ENCODE data around the gene SCN11A. TPM values are rescaled to one million over a fixed set of nuclear protein-coding genes. Genes with fewer than 3 reads are reported as not detected.
A peak's percentile ranks its signal among the peaks of the same experiment; 100 is the strongest.
"Not testable (repeated sequence)": the region's sequence is repeated elsewhere in the genome, so short reads cannot be mapped to it uniquely, and the experiment has no call there.

SCN11A gene
- total RNA-seq, 1 donor from 2014 or later: 0.02 TPM

GRCh38 chr3:39088889-39089288 is 37.1 kb upstream of the SCN11A start:
- Mint-ChIP-seq H3K4me3 (ENCODE audit: low read depth) (no peak overlapping the region), H3K9me3 (no peaks in the 10 kb centered on the region), H3K27me3 (ENCODE audit: low read depth) (no peaks in the 10 kb centered on the region), H3K4me1 (ENCODE audit: low read depth) (no peaks in the 10 kb centered on the region), H3K27ac (no peak overlapping the region), H3K36me3 (ENCODE audit: low read depth) (peaks cover 50% of the 10 kb centered on the region)
- intact Hi-C loops (cut with micrococcal nuclease): no loop called here
- DNase-seq (ENCODE audit: low spot score): no peak

- DNase-seq (ENCODE audit: low spot score): no peak
- H3K9me3 Mint-ChIP-seq: no peaks in the 10 kb centered on the region
- H3K27me3 Mint-ChIP-seq (ENCODE audit: low read depth): no peaks in the 10 kb centered on the region
- H3K36me3 Mint-ChIP-seq (ENCODE audit: low read depth): peaks cover 51% of the 10 kb centered on the region
- no peak overlapping the region for H3K4me3 Mint-ChIP-seq (ENCODE audit: low read depth)
- H3K4me1 Mint-ChIP-seq (ENCODE audit: low read depth): no peaks in the 10 kb centered on the region
- intact Hi-C loops (cut with micrococcal nuclease): no loop called here
- H3K27ac Mint-ChIP-seq: no peak overlapping the region
These were observed 36.7 kb upstream of the SCN11A start for GRCh38 chr3:39088456-39088855.

- Mint-ChIP-seq H3K4me3 (ENCODE audit: low read depth) (no peak overlapping the region), H3K9me3 (no peaks in the 10 kb centered on the region), H3K4me1 (ENCODE audit: low read depth) (peaks cover 15% of the 10 kb centered on the region), H3K27ac (no peak overlapping the region), H3K27me3 (ENCODE audit: low read depth) (no peaks in the 10 kb centered on the region), H3K36me3 (ENCODE audit: low read depth) (peaks cover 56% of the 10 kb centered on the region)
- DNase-seq (ENCODE audit: low spot score): no peak
- intact Hi-C loops (cut with micrococcal nuclease): no loop called here
These were observed 34.4 kb upstream of the SCN11A start for GRCh38 chr3:39086144-39086543.

- Mint-ChIP-seq H3K36me3 (ENCODE audit: low read depth) (peaks cover 48% of the 10 kb centered on the region), H3K4me3 (ENCODE audit: low read depth) (no peak overlapping the region), H3K27ac (peak overlapping the region; percentile 70), H3K27me3 (ENCODE audit: low read depth) (no peaks in the 10 kb centered on the region), H3K9me3 (no peaks in the 10 kb centered on the region), H3K4me1 (ENCODE audit: low read depth) (peaks cover 17% of the 10 kb centered on the region)
- no peak for DNase-seq (ENCODE audit: low spot score)
- intact Hi-C loops (cut with micrococcal nuclease): no loop called here
These were observed 31.0 kb upstream of the SCN11A start for GRCh38 chr3:39082666-39083313.

- Mint-ChIP-seq H3K27me3 (ENCODE audit: low read depth) (no peaks in the 10 kb centered on the region), H3K27ac (no peak overlapping the region), H3K36me3 (ENCODE audit: low read depth) (peaks cover 61% of the 10 kb centered on the region), H3K4me3 (ENCODE audit: low read depth) (no peak overlapping the region), H3K9me3 (peaks cover under 1% of the 10 kb centered on the region), H3K4me1 (ENCODE audit: low read depth) (peaks cover 24% of the 10 kb centered on the region)
- intact Hi-C loops (cut with micrococcal nuclease): no loop called here
- no peak for DNase-seq (ENCODE audit: low spot score)
These were observed 28.3 kb upstream of the SCN11A start for GRCh38 chr3:39080026-39080425.

GRCh38 chr3:39079530-39079929 is 27.8 kb upstream of the SCN11A start:
- peaks cover 24% of the 10 kb centered on the region for H3K4me1 Mint-ChIP-seq (ENCODE audit: low read depth)
- H3K4me3 Mint-ChIP-seq (ENCODE audit: low read depth): no peak overlapping the region
- no peaks in the 10 kb centered on the region for H3K27me3 Mint-ChIP-seq (ENCODE audit: low read depth)
- no peak overlapping the region for H3K27ac Mint-ChIP-seq
- DNase-seq (ENCODE audit: low spot score): no peak
- intact Hi-C loops (cut with micrococcal nuclease): no loop called here
- peaks cover 4% of the 10 kb centered on the region for H3K9me3 Mint-ChIP-seq
- peaks cover 63% of the 10 kb centered on the region for H3K36me3 Mint-ChIP-seq (ENCODE audit: low read depth)

GRCh38 chr3:39075910-39076309 is 24.2 kb upstream of the SCN11A start:
- peaks cover 10% of the 10 kb centered on the region for H3K4me1 Mint-ChIP-seq (ENCODE audit: low read depth)
- intact Hi-C loops (cut with micrococcal nuclease): no loop called here
- H3K27ac Mint-ChIP-seq: no peak overlapping the region
- H3K9me3 Mint-ChIP-seq: peaks cover 4% of the 10 kb centered on the region
- H3K27me3 Mint-ChIP-seq (ENCODE audit: low read depth): no peaks in the 10 kb centered on the region
- DNase-seq (ENCODE audit: low spot score): no peak
- H3K4me3 Mint-ChIP-seq (ENCODE audit: low read depth): no peak overlapping the region
- H3K36me3 Mint-ChIP-seq (ENCODE audit: low read depth): peaks cover 67% of the 10 kb centered on the region

- intact Hi-C loops (cut with micrococcal nuclease): no loop called here
- Mint-ChIP-seq H3K36me3 (ENCODE audit: low read depth) (peaks cover 54% of the 10 kb centered on the region), H3K27ac (no peak overlapping the region), H3K27me3 (ENCODE audit: low read depth) (no peaks in the 10 kb centered on the region), H3K9me3 (no peaks in the 10 kb centered on the region), H3K4me1 (ENCODE audit: low read depth) (peaks cover 4% of the 10 kb centered on the region), H3K4me3 (ENCODE audit: low read depth) (no peak overlapping the region)
- no peak for DNase-seq (ENCODE audit: low spot score)
These were observed 16.8 kb upstream of the SCN11A start for GRCh38 chr3:39068556-39068955.

DNA sequence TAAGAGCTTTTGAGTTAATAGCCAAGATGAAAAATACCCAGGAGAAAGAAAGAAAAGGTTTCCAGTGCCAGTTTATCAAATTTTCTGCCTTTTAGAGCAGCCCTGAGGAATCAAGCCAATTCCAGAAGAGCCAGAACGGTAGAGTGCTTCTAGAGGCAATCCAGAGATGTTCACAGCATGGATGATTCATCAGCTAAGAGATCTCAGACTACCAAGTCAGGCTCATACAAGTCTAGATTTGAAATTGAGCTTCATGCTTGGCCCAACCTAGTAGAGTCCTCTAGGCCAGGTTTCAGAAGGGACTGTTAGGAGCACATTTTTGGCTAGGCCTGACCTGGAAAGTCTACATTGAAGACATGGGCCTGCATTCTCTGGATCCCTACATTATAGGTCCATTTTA is 15.5 kb upstream of the SCN11A start:
- Mint-ChIP-seq H3K27me3 (ENCODE audit: low read depth) (no peaks in the 10 kb centered on the region), H3K9me3 (no peaks in the 10 kb centered on the region), H3K4me1 (ENCODE audit: low read depth) (peaks cover 4% of the 10 kb centered on the region), H3K36me3 (ENCODE audit: low read depth) (peaks cover 42% of the 10 kb centered on the region), H3K27ac (no peak overlapping the region), H3K4me3 (ENCODE audit: low read depth) (no peak overlapping the region)
- intact Hi-C loops (cut with micrococcal nuclease): no loop called here
- DNase-seq (ENCODE audit: low spot score): no peak

GRCh38 chr3:39065197-39065596 is 13.5 kb upstream of the SCN11A start:
- Mint-ChIP-seq H3K4me3 (ENCODE audit: low read depth) (no peak overlapping the region), H3K36me3 (ENCODE audit: low read depth) (peaks cover 32% of the 10 kb centered on the region), H3K27ac (no peak overlapping the region), H3K4me1 (ENCODE audit: low read depth) (peaks cover 8% of the 10 kb centered on the region), H3K27me3 (ENCODE audit: low read depth) (no peaks in the 10 kb centered on the region), H3K9me3 (no peaks in the 10 kb centered on the region)
- DNase-seq (ENCODE audit: low spot score): no peak
- intact Hi-C loops (cut with micrococcal nuclease): no loop called here

DNA sequence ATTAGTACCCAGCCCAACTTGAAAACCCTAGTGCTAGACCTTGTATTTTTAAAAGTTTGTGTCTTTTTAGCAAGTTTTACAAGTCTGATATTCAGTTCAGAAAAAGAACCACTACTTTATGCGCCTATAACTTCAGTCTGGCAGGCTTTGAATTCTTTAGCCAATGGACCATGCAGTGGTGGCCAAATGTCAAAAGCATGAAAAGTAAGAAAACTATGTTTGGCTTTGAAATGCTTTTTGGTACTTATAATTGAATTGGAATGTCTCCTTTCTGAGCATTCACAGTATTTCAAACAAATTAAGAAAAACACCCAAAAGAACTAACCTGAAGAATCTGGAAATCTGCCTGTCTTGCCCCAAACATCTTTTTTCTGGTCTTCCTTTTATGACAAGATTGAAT is 12.9 kb upstream of the SCN11A start:
- H3K27ac Mint-ChIP-seq: no peak overlapping the region
- no peak for DNase-seq (ENCODE audit: low spot score)
- H3K36me3 Mint-ChIP-seq (ENCODE audit: low read depth): peaks cover 30% of the 10 kb centered on the region
- H3K27me3 Mint-ChIP-seq (ENCODE audit: low read depth): no peaks in the 10 kb centered on the region
- intact Hi-C loops (cut with micrococcal nuclease): no loop called here
- H3K4me3 Mint-ChIP-seq (ENCODE audit: low read depth): no peak overlapping the region
- H3K4me1 Mint-ChIP-seq (ENCODE audit: low read depth): peaks cover 8% of the 10 kb centered on the region
- no peaks in the 10 kb centered on the region for H3K9me3 Mint-ChIP-seq

DNA sequence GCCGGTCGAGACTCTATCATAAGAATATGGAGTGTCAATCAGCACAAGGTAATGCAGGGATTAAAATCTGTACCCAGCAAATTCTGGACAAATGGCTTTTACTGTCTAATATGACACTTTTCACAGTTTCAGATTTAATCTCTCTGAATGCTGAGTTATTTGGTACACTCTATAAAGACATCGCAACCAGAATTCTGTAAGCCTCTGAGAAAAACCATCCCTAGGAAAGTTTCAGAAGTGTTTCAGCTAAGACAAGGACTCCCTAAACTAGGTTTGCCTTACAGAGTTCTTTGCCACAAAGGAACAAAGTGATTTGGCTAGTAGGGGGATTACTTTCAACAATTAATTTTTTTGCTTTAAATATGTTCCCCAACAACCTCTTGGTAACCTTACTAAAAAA is 11.4 kb upstream of the SCN11A start:
- Mint-ChIP-seq H3K27ac (no peak overlapping the region), H3K36me3 (ENCODE audit: low read depth) (peaks cover 30% of the 10 kb centered on the region), H3K27me3 (ENCODE audit: low read depth) (no peaks in the 10 kb centered on the region), H3K9me3 (no peaks in the 10 kb centered on the region), H3K4me3 (ENCODE audit: low read depth) (no peak overlapping the region), H3K4me1 (ENCODE audit: low read depth) (peaks cover 11% of the 10 kb centered on the region)
- intact Hi-C loops (cut with micrococcal nuclease): no loop called here
- DNase-seq (ENCODE audit: low spot score): no peak

DNA sequence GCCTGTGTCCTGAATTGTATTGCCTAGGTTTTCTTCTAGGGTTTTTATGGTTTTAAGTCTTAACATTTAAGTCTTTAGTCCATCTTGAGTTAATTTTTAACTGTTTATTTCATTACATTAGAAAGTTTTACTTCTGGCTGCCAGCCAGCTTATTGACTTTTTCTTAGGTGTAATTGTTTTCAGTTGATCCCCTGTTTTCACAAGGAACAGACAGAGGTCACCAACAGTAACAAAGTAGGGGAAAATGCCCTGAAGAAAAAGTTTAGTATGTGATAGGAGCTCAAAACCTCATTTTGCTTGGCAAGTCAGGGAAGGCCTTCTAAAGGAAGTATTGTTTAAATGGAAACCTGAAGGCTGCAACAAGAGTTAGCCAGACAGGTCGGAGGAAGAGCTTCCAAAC is 10.4 kb upstream of the SCN11A start:
- Mint-ChIP-seq H3K4me1 (ENCODE audit: low read depth) (peaks cover 11% of the 10 kb centered on the region), H3K9me3 (no peaks in the 10 kb centered on the region), H3K27ac (no peak overlapping the region), H3K27me3 (ENCODE audit: low read depth) (no peaks in the 10 kb centered on the region), H3K4me3 (ENCODE audit: low read depth) (no peak overlapping the region), H3K36me3 (ENCODE audit: low read depth) (peaks cover 23% of the 10 kb centered on the region)
- DNase-seq (ENCODE audit: low spot score): no peak
- intact Hi-C loops (cut with micrococcal nuclease): no loop called here

- H3K27me3 Mint-ChIP-seq (ENCODE audit: low read depth); DNase-seq (ENCODE audit: low spot score); intact Hi-C loops (cut with micrococcal nuclease); H3K9me3 Mint-ChIP-seq; H3K27ac Mint-ChIP-seq; H3K4me3 Mint-ChIP-seq (ENCODE audit: low read depth): not testable (repeated sequence)
- Mint-ChIP-seq H3K36me3 (ENCODE audit: low read depth) (peaks cover 20% of the 10 kb centered on the region), H3K4me1 (ENCODE audit: low read depth) (peaks cover 11% of the 10 kb centered on the region)
These were observed 9.5 kb upstream of the SCN11A start for GRCh38 chr3:39061228-39061627.

Data from activated T-helper 2 cell treated with anti-CD3 and anti-CD28 coated beads, Interferon-gamma antibody, Interleukin-2, Interleukin-4, amounts not matched to agents 10 μg/mL and 5 μg/mL and 100 μg/mL, durations not matched to agents 14 hours and 24 hours and 36 hours (primary cell).